GM12864 (cell line): ENCODE results near the gene LIPA.
"Not testable (repeated sequence)": the region's sequence is repeated elsewhere in the genome, so short reads cannot be mapped to it uniquely, and the experiment has no call there.

Experiments
- DNase-seq: peaks from one replicate; pipeline ENCODE4 v3.0.0-alpha.2; 2011; ENCODE audit warnings: low read depth
- H3K4me3 ChIP-seq: 2 replicates; pipeline ENCODE4 v1.5.1; 2011; ENCODE audit warnings: mild to moderate bottlenecking, low read depth, low read length, control low read depth
- CTCF ChIP-seq: IDR thresholded peaks from 2 replicates; pipeline ENCODE4 v1.5.1; 2011; ENCODE audit warnings: low read depth, mild to moderate bottlenecking, moderate library complexity, low read length, control low read depth, inconsistent platforms; ENCODE audit errors: missing control alignments

Gene LIPA

DNA sequence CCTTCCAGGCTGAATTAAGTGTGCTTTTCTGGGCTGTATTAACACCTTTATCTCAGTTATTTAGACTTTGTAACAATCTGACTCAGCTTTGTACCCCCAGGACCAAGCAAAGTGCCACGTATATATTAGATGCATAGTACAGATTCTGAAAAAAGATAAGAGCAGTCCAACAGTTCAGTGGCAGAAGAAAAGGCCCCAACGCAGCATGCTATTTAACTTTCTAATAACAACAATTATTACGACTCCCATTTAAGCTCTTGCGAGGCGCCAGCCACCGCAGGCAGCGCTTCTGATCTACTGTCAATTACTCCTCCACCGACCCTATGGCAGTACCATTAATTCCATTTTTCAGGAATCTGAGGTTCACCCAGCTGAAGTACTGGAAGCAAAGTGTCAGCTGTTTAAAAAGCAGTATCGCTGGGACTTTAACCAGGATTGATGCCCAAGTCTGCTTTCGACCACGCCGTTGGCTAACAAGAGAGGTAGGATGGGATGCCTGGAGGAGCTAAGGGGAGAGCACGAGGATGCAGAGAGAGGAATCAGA, 638 bp downstream of the LIPA start:
- TF ChIP-seq CTCF, result no peak
- H3K4me3 ChIP-seq, result peak overlapping the region; percentile 78
- no peak for DNase-seq

DNA sequence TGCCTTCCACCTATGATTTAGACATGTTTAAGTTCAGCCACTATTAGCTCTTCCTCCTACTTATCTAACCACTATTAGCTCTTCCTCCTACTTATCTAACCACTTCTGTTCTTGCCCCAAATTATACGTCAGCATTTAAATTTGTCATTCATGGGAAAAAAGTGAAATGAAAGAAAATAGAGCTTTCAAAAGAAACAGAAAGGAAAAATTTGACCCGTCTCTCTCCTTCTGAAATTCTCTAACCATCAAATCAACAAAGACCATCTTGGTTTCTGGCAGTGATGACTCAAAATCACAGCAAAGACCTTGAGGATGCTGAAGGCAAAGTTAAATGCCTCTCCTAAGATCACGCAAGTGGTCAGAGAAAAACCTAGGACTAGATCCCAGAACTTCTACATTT, 2.6 kb downstream of the LIPA start:
- H3K4me3 ChIP-seq, result no peak overlapping the region
- no peak for TF ChIP-seq CTCF
- DNase-seq, result no peak

DNA sequence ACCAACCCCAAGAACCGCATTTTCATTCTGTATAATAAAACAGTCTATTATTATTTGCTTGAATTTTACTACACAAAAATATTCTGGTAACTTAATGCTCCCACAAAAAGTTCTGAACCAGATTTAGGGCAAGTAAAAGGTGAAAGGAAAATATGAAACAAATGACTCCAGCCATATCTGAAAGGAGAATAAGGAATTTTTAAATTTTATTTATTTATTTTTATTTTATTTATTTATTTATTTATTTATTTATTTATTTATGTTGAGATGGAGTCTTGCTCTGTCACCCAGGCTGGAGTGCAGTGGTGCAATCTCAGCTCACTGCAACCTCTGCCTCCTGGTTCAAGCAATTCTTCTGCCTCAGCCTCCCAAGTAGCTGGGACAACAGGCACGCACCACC, 4.0 kb downstream of the LIPA start:
- not testable (repeated sequence) for H3K4me3 ChIP-seq, DNase-seq

DNA sequence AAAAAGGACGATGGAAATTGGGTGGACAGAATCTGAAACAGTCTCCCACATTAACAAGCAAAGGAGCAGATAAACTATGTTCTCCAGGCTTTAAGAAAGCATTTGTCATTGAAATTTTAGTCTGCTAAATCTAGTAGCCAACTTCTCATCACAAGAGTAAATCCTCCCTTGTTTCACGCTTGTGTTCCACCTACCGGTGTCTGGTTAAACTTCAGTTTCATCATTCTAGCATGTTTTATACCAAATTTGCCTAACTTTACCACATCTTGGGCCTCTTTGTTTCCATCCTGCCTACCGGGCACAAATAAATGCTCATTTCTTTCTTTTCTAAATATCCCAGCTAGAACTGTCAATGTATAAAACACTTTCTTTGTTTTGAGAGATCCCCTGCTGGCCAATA, 5.8 kb downstream of the LIPA start:
- peak; percentile 46 for DNase-seq
- TF ChIP-seq CTCF, result peak; percentile 48
- no peak overlapping the region for H3K4me3 ChIP-seq

GRCh38 chr10:89242840-89243568, 8.6 kb downstream of the LIPA start:
- H3K4me3 ChIP-seq, result no peak overlapping the region; the same call in 1 of the 2 replicates
- TF ChIP-seq CTCF, result no peak
- DNase-seq, result peak; percentile 35

- H3K4me3 ChIP-seq, result no peak overlapping the region
- no peak for TF ChIP-seq CTCF
- no peak for DNase-seq
Observed at GRCh38 chr10:89242345-89242684, 9.3 kb downstream of the LIPA start.

GRCh38 chr10:89241486-89242344, 9.9 kb downstream of the LIPA start:
- TF ChIP-seq CTCF, result no peak
- no peak overlapping the region for H3K4me3 ChIP-seq
- peak; percentile 21 for DNase-seq
